GM12878 (cell line): ENCODE measurements around the gene DBI. TPM values are rescaled to one million over a fixed set of nuclear protein-coding genes. Genes with fewer than 3 reads are reported as not detected.

Source experiments
- CEBPB ChIP-seq, 2 experiments: fragments of 150-350 bp in 1 of 2; IDR thresholded peaks; 2 replicates each; pipeline ENCODE4 v1.6.1; 2012 to 2014; ENCODE audit warnings: low read depth in 2 of 2, low read length in 2 of 2, borderline replicate concordance in 1 of 2, inconsistent platforms in 1 of 2
- EP300 ChIP-seq, 2 experiments: fragments of 150-350 bp in 1 of 2; IDR thresholded peaks; 2 replicates each; pipeline ENCODE4 v1.6.1; 2011 to 2012; ENCODE audit warnings: low read depth in 2 of 2, low read length in 2 of 2, borderline replicate concordance in 1 of 2, improper control_type of control experiment in 1 of 2, inconsistent platforms in 1 of 2; ENCODE audit not compliant: control insufficient read depth in 1 of 2
- ETV6 ChIP-seq, 2 experiments: fragments of 450-650 bp in 1 of 2; IDR thresholded peaks in 1 of 2; conservative IDR thresholded peaks in 1 of 2; 2 replicates each; pipeline ENCODE4 v1.6.1; 2014; ENCODE audit warnings: antibody characterized with exemption in 1 of 2, borderline replicate concordance in 1 of 2, low read depth in 1 of 2, mild to moderate bottlenecking in 1 of 2, moderate library complexity in 1 of 2
- GATAD2B ChIP-seq: fragments of 450-650 bp; conservative IDR thresholded peaks from 2 replicates; pipeline ENCODE4 v1.6.1; 2017; ENCODE audit warnings: low read depth, mild to moderate bottlenecking, moderate library complexity
- IKZF2 ChIP-seq, 2 experiments: fragments of 450-650 bp; IDR thresholded peaks; 2 replicates each; pipeline ENCODE4 v1.6.1; 2017; ENCODE audit warnings: mild to moderate bottlenecking in 2 of 2, moderate library complexity in 2 of 2
- JUND ChIP-seq: IDR thresholded peaks from 2 replicates; pipeline ENCODE4 v1.6.1; 2012; ENCODE audit warnings: low read depth, mild to moderate bottlenecking, low read length, improper control_type of control experiment, moderate library complexity
- MEF2A ChIP-seq: IDR thresholded peaks from 2 replicates; pipeline ENCODE4 v1.6.1; 2011; ENCODE audit warnings: low read depth, mild to moderate bottlenecking, low read length, moderate library complexity; ENCODE audit not compliant: insufficient read depth
- MEF2B ChIP-seq: fragments of 450-650 bp; IDR thresholded peaks from 2 replicates; pipeline ENCODE4 v1.6.1; 2018; ENCODE audit warnings: mild to moderate bottlenecking, moderate library complexity; ENCODE audit not compliant: partially characterized antibody, poor library complexity, severe bottlenecking
- MLLT1 ChIP-seq: fragments of 450-650 bp; IDR thresholded peaks from 2 replicates; pipeline ENCODE4 v1.6.1; 2016; ENCODE audit warnings: mild to moderate bottlenecking
- PAX5 ChIP-seq: IDR thresholded peaks from 2 replicates; pipeline ENCODE4 v1.6.1; 2011; ENCODE audit warnings: low read depth, low read length, borderline replicate concordance
- RAD51 ChIP-seq: fragments of 450-650 bp; IDR thresholded peaks from 2 replicates; pipeline ENCODE4 v1.6.1; 2016; ENCODE audit warnings: moderate library complexity, mild to moderate bottlenecking, inconsistent platforms
- RUNX3 ChIP-seq: IDR thresholded peaks from 2 replicates; pipeline ENCODE4 v1.6.1; 2012; ENCODE audit warnings: low read length, inconsistent platforms
- YBX1 ChIP-seq: fragments of 450-650 bp; IDR thresholded peaks from 2 replicates; pipeline ENCODE4 v1.6.1; 2016; ENCODE audit warnings: antibody characterized with exemption
- polyA plus RNA-seq, 11 experiments: library from polyadenylated mRNA; depleted of rRNA in 4 of 11; unstranded in 6 of 11; stranded (reverse) in 5 of 11; fragments of >200 nt; fragmentation: Nextera tagmentation in 4 of 11; fragmentation: Illumina TruSeq in 1 of 11; extraction: Ambion mirVana in 4 of 11; extraction: Trizol in 1 of 11; gene quantifications; 1 replicate in 1 of 11; 2 replicates in 10 of 11; pipeline versions ENCODE4 v1.2.1 to v1.2.3, GENCODE V29; 2011 to 2016; ENCODE audit warnings: inconsistent platforms in 2 of 11, missing spikeins in 2 of 11, low read depth in 1 of 11
- total RNA-seq, 4 experiments: library from RNA; depleted of rRNA in 3 of 4; stranded (reverse); fragments of >200 nt in 3 of 4; fragmentation: Illumina TruSeq in 1 of 4; extraction: Trizol in 1 of 4; gene quantifications; 2 replicates each; pipeline versions ENCODE4 v1.2.1 to v1.2.3, GENCODE V29; 2013 to 2021
- TF ChIP-seq, protein P1 (sequence below): fragments of 450-650 bp; IDR thresholded peaks from 2 replicates; pipeline ENCODE4 v1.6.1; 2018; ENCODE audit warnings: borderline replicate concordance, mild to moderate bottlenecking; ENCODE audit not compliant: partially characterized antibody
- TF ChIP-seq, protein P2 (sequence below): IDR thresholded peaks from 2 replicates; pipeline ENCODE4 v1.6.1; 2011; ENCODE audit warnings: borderline replicate concordance, low read depth, mild to moderate bottlenecking, moderate library complexity, mixed read lengths, low read length; ENCODE audit not compliant: insufficient read depth; ENCODE audit errors: extremely low read length
- TF ChIP-seq, protein P3 (sequence below): fragments of 450-650 bp; IDR thresholded peaks from 2 replicates; pipeline ENCODE4 v1.6.1; 2017; ENCODE audit warnings: low read depth, mild to moderate bottlenecking, moderate library complexity
- TF ChIP-seq, protein P4 (sequence below): IDR thresholded peaks from 2 replicates; pipeline ENCODE4 v1.6.1; 2012; ENCODE audit warnings: low read length, inconsistent platforms

The DBI gene
- total and polyA plus RNA-seq, 10 of the 15 experiments (the other 5 are each of a cell fraction or from before 2014, with no cell fraction given): 248 to 2,567 (median 943) TPM

GRCh38 chr2:119387381-119388129, 20.8 kb downstream of the DBI start (continued):
- TF ChIP-seq JUND: 0 out of 2 replicates have a peak, but pooled peaks have one; percentile 24
- TF ChIP-seq GATAD2B: peak; percentile 71; the same call in 1 of the 2 replicates
- TF ChIP-seq RAD51: peak; percentile 67
- TF ChIP-seq CEBPB (IDR thresholded peaks at IDR 0.05; ENCODE audit: borderline replicate concordance in 1 of 2, low read depth in 2 of 2, low read length in 2 of 2): 0 out of 4 replicates have a peak, but pooled peaks of 1 of the 2 experiments have one; percentile 3
- TF ChIP-seq MEF2A: no peak
- peak in 1 of 2 experiments; percentile 32; a peak in 1 of 4 replicates for TF ChIP-seq EP300 (IDR thresholded peaks at IDR 0.05; ENCODE audit: borderline replicate concordance in 1 of 2, control insufficient read depth in 1 of 2, low read depth in 2 of 2, low read length in 2 of 2)
- peak; percentile 86 for TF ChIP-seq MEF2B
- TF ChIP-seq MLLT1: peak; percentile 36; the same call in 1 of the 2 replicates
- peak; percentile 73 to 75 for TF ChIP-seq IKZF2 (IDR thresholded peaks at IDR 0.05)
- TF ChIP-seq RUNX3: peak; percentile 39
- TF ChIP-seq PAX5: peak; percentile 61; the same call in 1 of the 2 replicates
- TF ChIP-seq, protein P1, sequence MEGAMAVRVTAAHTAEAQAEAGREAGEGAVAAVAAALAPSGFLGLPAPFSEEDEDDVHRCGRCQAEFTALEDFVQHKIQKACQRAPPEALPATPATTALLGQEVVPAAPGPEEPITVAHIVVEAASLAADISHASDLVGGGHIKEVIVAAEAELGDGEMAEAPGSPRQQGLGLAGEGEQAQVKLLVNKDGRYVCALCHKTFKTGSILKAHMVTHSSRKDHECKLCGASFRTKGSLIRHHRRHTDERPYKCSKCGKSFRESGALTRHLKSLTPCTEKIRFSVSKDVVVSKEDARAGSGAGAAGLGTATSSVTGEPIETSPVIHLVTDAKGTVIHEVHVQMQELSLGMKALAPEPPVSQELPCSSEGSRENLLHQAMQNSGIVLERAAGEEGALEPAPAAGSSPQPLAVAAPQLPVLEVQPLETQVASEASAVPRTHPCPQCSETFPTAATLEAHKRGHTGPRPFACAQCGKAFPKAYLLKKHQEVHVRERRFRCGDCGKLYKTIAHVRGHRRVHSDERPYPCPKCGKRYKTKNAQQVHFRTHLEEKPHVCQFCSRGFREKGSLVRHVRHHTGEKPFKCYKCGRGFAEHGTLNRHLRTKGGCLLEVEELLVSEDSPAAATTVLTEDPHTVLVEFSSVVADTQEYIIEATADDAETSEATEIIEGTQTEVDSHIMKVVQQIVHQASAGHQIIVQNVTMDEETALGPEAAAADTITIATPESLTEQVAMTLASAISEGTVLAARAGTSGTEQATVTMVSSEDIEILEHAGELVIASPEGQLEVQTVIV: no peak
- TF ChIP-seq, protein P2, sequence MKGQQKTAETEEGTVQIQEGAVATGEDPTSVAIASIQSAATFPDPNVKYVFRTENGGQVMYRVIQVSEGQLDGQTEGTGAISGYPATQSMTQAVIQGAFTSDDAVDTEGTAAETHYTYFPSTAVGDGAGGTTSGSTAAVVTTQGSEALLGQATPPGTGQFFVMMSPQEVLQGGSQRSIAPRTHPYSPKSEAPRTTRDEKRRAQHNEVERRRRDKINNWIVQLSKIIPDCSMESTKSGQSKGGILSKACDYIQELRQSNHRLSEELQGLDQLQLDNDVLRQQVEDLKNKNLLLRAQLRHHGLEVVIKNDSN: no peak
- TF ChIP-seq, protein P3, sequence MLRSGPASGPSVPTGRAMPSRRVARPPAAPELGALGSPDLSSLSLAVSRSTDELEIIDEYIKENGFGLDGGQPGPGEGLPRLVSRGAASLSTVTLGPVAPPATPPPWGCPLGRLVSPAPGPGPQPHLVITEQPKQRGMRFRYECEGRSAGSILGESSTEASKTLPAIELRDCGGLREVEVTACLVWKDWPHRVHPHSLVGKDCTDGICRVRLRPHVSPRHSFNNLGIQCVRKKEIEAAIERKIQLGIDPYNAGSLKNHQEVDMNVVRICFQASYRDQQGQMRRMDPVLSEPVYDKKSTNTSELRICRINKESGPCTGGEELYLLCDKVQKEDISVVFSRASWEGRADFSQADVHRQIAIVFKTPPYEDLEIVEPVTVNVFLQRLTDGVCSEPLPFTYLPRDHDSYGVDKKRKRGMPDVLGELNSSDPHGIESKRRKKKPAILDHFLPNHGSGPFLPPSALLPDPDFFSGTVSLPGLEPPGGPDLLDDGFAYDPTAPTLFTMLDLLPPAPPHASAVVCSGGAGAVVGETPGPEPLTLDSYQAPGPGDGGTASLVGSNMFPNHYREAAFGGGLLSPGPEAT: peak; percentile 67
- TF ChIP-seq, protein P4, sequence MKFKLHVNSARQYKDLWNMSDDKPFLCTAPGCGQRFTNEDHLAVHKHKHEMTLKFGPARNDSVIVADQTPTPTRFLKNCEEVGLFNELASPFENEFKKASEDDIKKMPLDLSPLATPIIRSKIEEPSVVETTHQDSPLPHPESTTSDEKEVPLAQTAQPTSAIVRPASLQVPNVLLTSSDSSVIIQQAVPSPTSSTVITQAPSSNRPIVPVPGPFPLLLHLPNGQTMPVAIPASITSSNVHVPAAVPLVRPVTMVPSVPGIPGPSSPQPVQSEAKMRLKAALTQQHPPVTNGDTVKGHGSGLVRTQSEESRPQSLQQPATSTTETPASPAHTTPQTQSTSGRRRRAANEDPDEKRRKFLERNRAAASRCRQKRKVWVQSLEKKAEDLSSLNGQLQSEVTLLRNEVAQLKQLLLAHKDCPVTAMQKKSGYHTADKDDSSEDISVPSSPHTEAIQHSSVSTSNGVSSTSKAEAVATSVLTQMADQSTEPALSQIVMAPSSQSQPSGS: peak; percentile 34; the same call in 1 of the 2 replicates
- TF ChIP-seq YBX1: no peak
- TF ChIP-seq ETV6 (conservative IDR thresholded peaks at IDR 0.05 in 1 of 2, IDR thresholded peaks at IDR 0.05 in 1 of 2; ENCODE audit: borderline replicate concordance in 1 of 2, low read depth in 1 of 2): no peak
